HepG2 (cell line): ENCODE data around the gene C11orf68. TPM values are rescaled to one million over a fixed set of nuclear protein-coding genes. Genes with fewer than 3 reads are reported as not detected.

Source experiments
- HNF4G ChIP-seq, 2 experiments: sonication (generic) in 1 of 2; formaldehyde crosslinking in 1 of 2; IDR thresholded peaks; 2 replicates each; pipeline versions ENCODE4 v1.4.0 to v1.6.1; 2011 to 2020; ENCODE audit warnings: borderline replicate concordance in 2 of 2, low read depth in 2 of 2, mild to moderate bottlenecking in 2 of 2, low read length in 1 of 2, missing genetic modification reagents in 1 of 2, moderate library complexity in 1 of 2
- MEIS2 ChIP-seq: sonication (generic); formaldehyde crosslinking; IDR thresholded peaks from 2 replicates; pipeline ENCODE4 v1.9.0; 2021; ENCODE audit warnings: mild to moderate bottlenecking, missing genetic modification reagents
- MTF1 ChIP-seq: sonication (generic); formaldehyde crosslinking; IDR thresholded peaks from 2 replicates; pipeline ENCODE4 v1.5.0; 2020; ENCODE audit warnings: missing genetic modification reagents
- NR2F2 ChIP-seq: IDR thresholded peaks from 2 replicates; pipeline ENCODE4 v1.6.1; 2012; ENCODE audit warnings: low read depth, inconsistent platforms, borderline replicate concordance
- SIN3A ChIP-seq: IDR thresholded peaks from 2 replicates; pipeline ENCODE4 v1.6.1; 2011; ENCODE audit warnings: low read depth, mild to moderate bottlenecking, control low read depth, low read length, borderline replicate concordance
- SNAPC4 ChIP-seq: sonication (generic); formaldehyde crosslinking; IDR thresholded peaks from 2 replicates; pipeline ENCODE4 v1.4.0; 2020; ENCODE audit warnings: mild to moderate bottlenecking, missing genetic modification reagents
- TFDP1 ChIP-seq: IDR thresholded peaks from 2 replicates; pipeline ENCODE4 v1.6.1; 2016; ENCODE audit warnings: missing compliant biosample characterization, missing genetic modification reagents, borderline replicate concordance
- ZBTB21 ChIP-seq: sonication (generic); formaldehyde crosslinking; IDR thresholded peaks from 2 replicates; pipeline ENCODE4 v1.4.0; 2020; ENCODE audit warnings: missing genetic modification reagents
- ZKSCAN8 ChIP-seq: IDR thresholded peaks from 2 replicates; pipeline ENCODE4 v1.6.1; 2016; ENCODE audit warnings: borderline replicate concordance, missing genetic modification reagents, missing compliant biosample characterization
- ZMYM4 ChIP-seq: sonication (generic); formaldehyde crosslinking; IDR thresholded peaks from 2 replicates; pipeline ENCODE4 v1.8.1; 2023; ENCODE audit warnings: mild to moderate bottlenecking, missing genetic modification reagents
- ZNF143 ChIP-seq: sonication (generic); formaldehyde crosslinking; IDR thresholded peaks from 2 replicates; pipeline ENCODE4 v1.4.0; 2020; ENCODE audit warnings: missing genetic modification reagents
- ZNF232 ChIP-seq: sonication (generic); formaldehyde crosslinking; IDR thresholded peaks from 2 replicates; pipeline ENCODE4 v1.4.0; 2020; ENCODE audit warnings: missing genetic modification reagents, borderline replicate concordance
- ZNF331 ChIP-seq: sonication (generic); formaldehyde crosslinking; IDR thresholded peaks from 2 replicates; pipeline ENCODE4 v1.4.0; 2020; ENCODE audit warnings: missing genetic modification reagents
- ZNF383 ChIP-seq: sonication (generic); formaldehyde crosslinking; IDR thresholded peaks from 2 replicates; pipeline ENCODE4 v1.4.0; 2020; ENCODE audit warnings: missing genetic modification reagents, mild to moderate bottlenecking, borderline replicate concordance
- polyA plus RNA-seq, 8 experiments: library from polyadenylated mRNA; depleted of rRNA in 3 of 8; stranded (reverse) in 7 of 8; unstranded in 1 of 8; fragments of >200 nt; fragmentation: Illumina TruSeq in 4 of 8; extraction: Trizol in 4 of 8; gene quantifications; 2 replicates each; pipeline versions ENCODE4 v1.2.1 to v1.2.3, GENCODE V29; 2011 to 2016; ENCODE audit warnings: low read depth in 4 of 8, missing spikeins in 1 of 8, mixed read lengths in 1 of 8; ENCODE audit not compliant: insufficient read depth in 1 of 8
- total RNA-seq, 5 experiments: library from RNA; depleted of rRNA; stranded (reverse); fragments of >200 nt; fragmentation: Illumina TruSeq; extraction: Trizol; gene quantifications; 2 replicates each; pipeline ENCODE4 v1.2.3, GENCODE V29; 2016; ENCODE audit warnings: low read depth in 1 of 5
- TF ChIP-seq, protein P1 (sequence below): sonication (generic); formaldehyde crosslinking; IDR thresholded peaks from 2 replicates; pipeline ENCODE4 v1.4.0; 2020; ENCODE audit warnings: low read depth, missing genetic modification reagents
- TF ChIP-seq, protein P2 (sequence below): sonication (generic); formaldehyde crosslinking; IDR thresholded peaks from 2 replicates; pipeline ENCODE4 v1.4.0; 2020; ENCODE audit warnings: missing genetic modification reagents

The C11orf68 gene
- total and polyA plus RNA-seq, 2 of the 13 experiments (the other 11 are each of a cell fraction or from before 2014, with no cell fraction given) = 8.4 to 28.3 TPM

DNA sequence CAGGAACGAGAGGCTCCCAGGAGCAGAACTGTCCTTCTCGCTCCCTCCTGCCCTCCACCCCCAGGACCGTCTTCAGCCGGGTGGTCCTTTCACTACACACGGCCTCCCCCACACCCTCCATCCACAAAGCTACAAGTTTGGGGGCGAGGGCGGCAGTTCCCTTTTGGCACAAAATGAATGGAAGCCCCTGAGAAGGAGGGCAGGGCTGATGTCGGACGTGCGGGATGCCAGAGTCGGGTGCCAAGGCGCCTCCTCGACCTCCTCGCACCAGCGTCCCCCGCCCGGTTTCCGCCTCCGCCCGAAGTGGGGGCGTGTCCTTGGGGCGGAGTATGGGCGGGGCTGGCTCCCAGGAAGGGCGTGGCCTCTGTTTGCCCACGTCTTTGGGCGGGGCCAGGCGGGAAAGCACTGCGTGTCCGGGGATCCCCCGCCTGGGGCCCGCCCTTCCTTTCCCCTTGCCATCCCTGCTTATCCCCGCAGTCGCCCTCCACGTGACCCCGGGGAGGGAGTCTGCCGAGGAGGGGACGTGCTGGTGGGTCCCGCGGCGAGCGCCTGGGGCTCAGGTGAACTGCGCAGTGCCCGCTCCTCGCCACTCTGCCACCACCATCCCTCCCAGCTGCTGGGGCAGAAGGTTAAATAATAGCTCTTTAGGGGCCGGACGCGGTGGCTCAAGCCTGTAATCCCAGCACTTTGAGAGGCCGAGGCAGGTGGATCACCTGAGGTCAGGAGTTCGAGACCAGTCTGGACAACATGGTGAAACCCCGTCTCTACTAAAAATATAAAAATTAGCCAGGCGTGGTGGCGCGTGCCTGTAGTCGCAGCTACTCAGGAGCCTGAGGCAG is 45.3 kb downstream of the C11orf68 start (continued):
- TF ChIP-seq, protein P1, sequence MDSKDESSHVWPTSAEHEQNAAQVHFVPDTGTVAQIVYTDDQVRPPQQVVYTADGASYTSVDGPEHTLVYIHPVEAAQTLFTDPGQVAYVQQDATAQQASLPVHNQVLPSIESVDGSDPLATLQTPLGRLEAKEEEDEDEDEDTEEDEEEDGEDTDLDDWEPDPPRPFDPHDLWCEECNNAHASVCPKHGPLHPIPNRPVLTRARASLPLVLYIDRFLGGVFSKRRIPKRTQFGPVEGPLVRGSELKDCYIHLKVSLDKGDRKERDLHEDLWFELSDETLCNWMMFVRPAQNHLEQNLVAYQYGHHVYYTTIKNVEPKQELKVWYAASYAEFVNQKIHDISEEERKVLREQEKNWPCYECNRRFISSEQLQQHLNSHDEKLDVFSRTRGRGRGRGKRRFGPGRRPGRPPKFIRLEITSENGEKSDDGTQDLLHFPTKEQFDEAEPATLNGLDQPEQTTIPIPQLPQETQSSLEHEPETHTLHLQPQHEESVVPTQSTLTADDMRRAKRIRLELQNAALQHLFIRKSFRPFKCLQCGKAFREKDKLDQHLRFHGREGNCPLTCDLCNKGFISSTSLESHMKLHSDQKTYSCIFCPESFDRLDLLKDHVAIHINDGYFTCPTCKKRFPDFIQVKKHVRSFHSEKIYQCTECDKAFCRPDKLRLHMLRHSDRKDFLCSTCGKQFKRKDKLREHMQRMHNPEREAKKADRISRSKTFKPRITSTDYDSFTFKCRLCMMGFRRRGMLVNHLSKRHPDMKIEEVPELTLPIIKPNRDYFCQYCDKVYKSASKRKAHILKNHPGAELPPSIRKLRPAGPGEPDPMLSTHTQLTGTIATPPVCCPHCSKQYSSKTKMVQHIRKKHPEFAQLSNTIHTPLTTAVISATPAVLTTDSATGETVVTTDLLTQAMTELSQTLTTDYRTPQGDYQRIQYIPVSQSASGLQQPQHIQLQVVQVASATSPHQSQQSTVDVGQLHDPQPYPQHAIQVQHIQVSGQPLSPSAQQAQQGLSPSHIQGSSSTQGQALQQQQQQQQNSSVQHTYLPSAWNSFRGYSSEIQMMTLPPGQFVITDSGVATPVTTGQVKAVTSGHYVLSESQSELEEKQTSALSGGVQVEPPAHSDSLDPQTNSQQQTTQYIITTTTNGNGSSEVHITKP = 0 out of 2 replicates have a peak, but pooled peaks have one; percentile 57
- TF ChIP-seq MEIS2 (CRISPR knock-in tag) (no peak; the same call in 1 of the 2 replicates), TFDP1 (CRISPR knock-in tag) (peak; percentile 21; the same call in 1 of the 2 replicates), SIN3A (no peak), ZNF143 (CRISPR knock-in tag) (no peak), NR2F2 (no peak), MTF1 (no peak), ZBTB21 (CRISPR knock-in tag) (no peak), ZKSCAN8 (CRISPR knock-in tag) (no peak), SNAPC4 (CRISPR knock-in tag) (no peak), ZNF331 (no peak), ZNF232 (no peak), ZNF383 (no peak), HNF4G (IDR thresholded peaks at IDR 0.05; ENCODE audit: borderline replicate concordance, low read depth, low read length) (no peak), HNF4G (CRISPR knock-in tag; IDR thresholded peaks at IDR 0.05; ENCODE audit: borderline replicate concordance, low read depth) (no peak), ZMYM4 (CRISPR knock-in tag) (peak; percentile 63; the same call in 1 of the 2 replicates)
- TF ChIP-seq, protein P2, sequence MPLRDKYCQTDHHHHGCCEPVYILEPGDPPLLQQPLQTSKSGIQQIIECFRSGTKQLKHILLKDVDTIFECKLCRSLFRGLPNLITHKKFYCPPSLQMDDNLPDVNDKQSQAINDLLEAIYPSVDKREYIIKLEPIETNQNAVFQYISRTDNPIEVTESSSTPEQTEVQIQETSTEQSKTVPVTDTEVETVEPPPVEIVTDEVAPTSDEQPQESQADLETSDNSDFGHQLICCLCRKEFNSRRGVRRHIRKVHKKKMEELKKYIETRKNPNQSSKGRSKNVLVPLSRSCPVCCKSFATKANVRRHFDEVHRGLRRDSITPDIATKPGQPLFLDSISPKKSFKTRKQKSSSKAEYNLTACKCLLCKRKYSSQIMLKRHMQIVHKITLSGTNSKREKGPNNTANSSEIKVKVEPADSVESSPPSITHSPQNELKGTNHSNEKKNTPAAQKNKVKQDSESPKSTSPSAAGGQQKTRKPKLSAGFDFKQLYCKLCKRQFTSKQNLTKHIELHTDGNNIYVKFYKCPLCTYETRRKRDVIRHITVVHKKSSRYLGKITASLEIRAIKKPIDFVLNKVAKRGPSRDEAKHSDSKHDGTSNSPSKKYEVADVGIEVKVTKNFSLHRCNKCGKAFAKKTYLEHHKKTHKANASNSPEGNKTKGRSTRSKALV (CRISPR knock-in tag) = no peak
